Measurements from ENCODE around the gene CCDC57.

GRCh38 chr17:82257473-82257872 is 44.8 kb upstream of the CCDC57 start:
- TF ChIP-seq EZH2 (optimal IDR thresholded peaks at IDR 0.05; ENCODE audit: low read depth, low read length): no peak
- TF ChIP-seq, protein P1, sequence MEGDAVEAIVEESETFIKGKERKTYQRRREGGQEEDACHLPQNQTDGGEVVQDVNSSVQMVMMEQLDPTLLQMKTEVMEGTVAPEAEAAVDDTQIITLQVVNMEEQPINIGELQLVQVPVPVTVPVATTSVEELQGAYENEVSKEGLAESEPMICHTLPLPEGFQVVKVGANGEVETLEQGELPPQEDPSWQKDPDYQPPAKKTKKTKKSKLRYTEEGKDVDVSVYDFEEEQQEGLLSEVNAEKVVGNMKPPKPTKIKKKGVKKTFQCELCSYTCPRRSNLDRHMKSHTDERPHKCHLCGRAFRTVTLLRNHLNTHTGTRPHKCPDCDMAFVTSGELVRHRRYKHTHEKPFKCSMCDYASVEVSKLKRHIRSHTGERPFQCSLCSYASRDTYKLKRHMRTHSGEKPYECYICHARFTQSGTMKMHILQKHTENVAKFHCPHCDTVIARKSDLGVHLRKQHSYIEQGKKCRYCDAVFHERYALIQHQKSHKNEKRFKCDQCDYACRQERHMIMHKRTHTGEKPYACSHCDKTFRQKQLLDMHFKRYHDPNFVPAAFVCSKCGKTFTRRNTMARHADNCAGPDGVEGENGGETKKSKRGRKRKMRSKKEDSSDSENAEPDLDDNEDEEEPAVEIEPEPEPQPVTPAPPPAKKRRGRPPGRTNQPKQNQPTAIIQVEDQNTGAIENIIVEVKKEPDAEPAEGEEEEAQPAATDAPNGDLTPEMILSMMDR (IDR thresholded peaks at IDR 0.05; ENCODE audit: low read length): no peak
- TF ChIP-seq EZH2phosphoT487 (IDR thresholded peaks at IDR 0.05; ENCODE audit: low read length): no peak

Data from MM.1S (cell line).